DOHH2 (cell line): ENCODE data around the gene DNAI4.
"Not testable (repeated sequence)": the region's sequence is repeated elsewhere in the genome, so short reads cannot be mapped to it uniquely, and the experiment has no call there.

Experiments
- H3F3A ChIP-seq: fragments of 200-600 bp; sonication (generic), shearing (Covaris generic); 2 replicates; pipeline ENCODE4 v1.6.0; 2016; ENCODE audit warnings: antibody characterized with exemption, mild to moderate bottlenecking; ENCODE audit not compliant: control insufficient read depth, insufficient read depth
- H3K27ac ChIP-seq: fragments of 200-600 bp; sonication (generic); 2 replicates; pipeline ENCODE4 v1.5.1; 2014; ENCODE audit warnings: low read depth, mild to moderate bottlenecking, low read length, moderate library complexity
- H3K27me3 ChIP-seq: fragments of 200-600 bp; sonication (generic); 2 replicates; pipeline ENCODE4 v1.6.1; 2014; ENCODE audit warnings: mild to moderate bottlenecking, low read length, mixed read lengths; ENCODE audit not compliant: control insufficient read depth
- H3K36me3 ChIP-seq: fragments of 200-600 bp; sonication (generic); 2 replicates; pipeline ENCODE4 v1.6.1; 2014; ENCODE audit warnings: mild to moderate bottlenecking, low read length, moderate library complexity, mixed read lengths; ENCODE audit not compliant: control insufficient read depth
- H3K4me1 ChIP-seq: fragments of 200-600 bp; sonication (generic); 2 replicates; pipeline ENCODE4 v1.6.1; 2014; ENCODE audit warnings: mild to moderate bottlenecking, low read length, mixed read lengths; ENCODE audit not compliant: control insufficient read depth
- H3K4me2 ChIP-seq: fragments of 200-600 bp; sonication (generic); 2 replicates; pipeline ENCODE4 v1.6.0; 2014; ENCODE audit warnings: mild to moderate bottlenecking, low read length, moderate library complexity
- H3K4me3 ChIP-seq: fragments of 200-600 bp; sonication (generic); 2 replicates; pipeline ENCODE4 v1.5.1; 2014; ENCODE audit warnings: mild to moderate bottlenecking, low read length, mixed read lengths
- H3K79me2 ChIP-seq: fragments of 200-600 bp; sonication (generic); 2 replicates; pipeline ENCODE4 v1.6.1; 2014; ENCODE audit warnings: mild to moderate bottlenecking, low read length, mixed read lengths; ENCODE audit not compliant: control insufficient read depth
- H3K9me2 ChIP-seq: fragments of 200-600 bp; sonication (generic); replicated peaks from 2 replicates; pipeline ENCODE4 v1.6.1; 2014; ENCODE audit warnings: mild to moderate bottlenecking, low read length, mixed read lengths; ENCODE audit not compliant: control insufficient read depth
- H3K9me3 ChIP-seq: fragments of 200-600 bp; sonication (generic); 2 replicates; pipeline ENCODE4 v1.6.1; 2014; ENCODE audit warnings: antibody characterized with exemption, low read length, mixed read lengths; ENCODE audit not compliant: control insufficient read depth, insufficient read depth
- H4K20me1 ChIP-seq: fragments of 200-600 bp; sonication (generic); 2 replicates; pipeline ENCODE4 v1.6.0; 2014; ENCODE audit warnings: low read depth, mild to moderate bottlenecking, antibody characterized with exemption, low read length, moderate library complexity; ENCODE audit not compliant: control insufficient read depth, insufficient read depth
- EZH2phosphoT487 ChIP-seq: fragments of 200-600 bp; sonication (generic); IDR thresholded peaks from 2 replicates; pipeline ENCODE4 v1.6.1; 2017; ENCODE audit warnings: borderline replicate concordance, mild to moderate bottlenecking, antibody characterized with exemption, low read length, moderate library complexity, mixed read lengths
- TF ChIP-seq, protein P1 (sequence below): fragments of 200-600 bp; sonication (generic); IDR thresholded peaks from one replicate; pipeline ENCODE4 v1.5.1; 2014; ENCODE audit warnings: antibody characterized with exemption, mild to moderate bottlenecking, low read depth, low read length; ENCODE audit not compliant: poor library complexity, severe bottlenecking

The DNAI4 gene

GRCh38 chr1:66788231-66788939 lies 136.3 kb downstream of the DNAI4 start:
- Histone ChIP-seq H3K9me2 (no peaks in the 10 kb centered on the region), H3K9me3 (no peaks in the 10 kb centered on the region), H4K20me1 (no peaks in the 10 kb centered on the region), H3K4me3 (no peak overlapping the region), H3F3A (no peaks in the 10 kb centered on the region), H3K4me2 (no peak overlapping the region), H3K79me2 (no peaks in the 10 kb centered on the region), H3K27me3 (peaks cover 6% of the 10 kb centered on the region), H3K36me3 (no peaks in the 10 kb centered on the region), H3K4me1 (peaks cover 10% of the 10 kb centered on the region), H3K27ac (no peak overlapping the region)
- TF ChIP-seq EZH2phosphoT487 = no peak
- TF ChIP-seq, protein P1, sequence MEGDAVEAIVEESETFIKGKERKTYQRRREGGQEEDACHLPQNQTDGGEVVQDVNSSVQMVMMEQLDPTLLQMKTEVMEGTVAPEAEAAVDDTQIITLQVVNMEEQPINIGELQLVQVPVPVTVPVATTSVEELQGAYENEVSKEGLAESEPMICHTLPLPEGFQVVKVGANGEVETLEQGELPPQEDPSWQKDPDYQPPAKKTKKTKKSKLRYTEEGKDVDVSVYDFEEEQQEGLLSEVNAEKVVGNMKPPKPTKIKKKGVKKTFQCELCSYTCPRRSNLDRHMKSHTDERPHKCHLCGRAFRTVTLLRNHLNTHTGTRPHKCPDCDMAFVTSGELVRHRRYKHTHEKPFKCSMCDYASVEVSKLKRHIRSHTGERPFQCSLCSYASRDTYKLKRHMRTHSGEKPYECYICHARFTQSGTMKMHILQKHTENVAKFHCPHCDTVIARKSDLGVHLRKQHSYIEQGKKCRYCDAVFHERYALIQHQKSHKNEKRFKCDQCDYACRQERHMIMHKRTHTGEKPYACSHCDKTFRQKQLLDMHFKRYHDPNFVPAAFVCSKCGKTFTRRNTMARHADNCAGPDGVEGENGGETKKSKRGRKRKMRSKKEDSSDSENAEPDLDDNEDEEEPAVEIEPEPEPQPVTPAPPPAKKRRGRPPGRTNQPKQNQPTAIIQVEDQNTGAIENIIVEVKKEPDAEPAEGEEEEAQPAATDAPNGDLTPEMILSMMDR = no peak

- Histone ChIP-seq H3K4me1 (peaks cover 10% of the 10 kb centered on the region), H3K9me2 (no peaks in the 10 kb centered on the region), H3K79me2 (no peaks in the 10 kb centered on the region), H3K27ac (no peak overlapping the region), H3K27me3 (peaks cover 6% of the 10 kb centered on the region), H3K9me3 (no peaks in the 10 kb centered on the region), H3K4me3 (no peak overlapping the region), H4K20me1 (no peaks in the 10 kb centered on the region), H3K36me3 (no peaks in the 10 kb centered on the region), H3K4me2 (no peak overlapping the region), H3F3A (no peaks in the 10 kb centered on the region)
- no peak for TF ChIP-seq EZH2phosphoT487
- TF ChIP-seq, protein P1 = no peak
These were observed 137.0 kb downstream of the DNAI4 start for GRCh38 chr1:66787641-66788040.

DNA sequence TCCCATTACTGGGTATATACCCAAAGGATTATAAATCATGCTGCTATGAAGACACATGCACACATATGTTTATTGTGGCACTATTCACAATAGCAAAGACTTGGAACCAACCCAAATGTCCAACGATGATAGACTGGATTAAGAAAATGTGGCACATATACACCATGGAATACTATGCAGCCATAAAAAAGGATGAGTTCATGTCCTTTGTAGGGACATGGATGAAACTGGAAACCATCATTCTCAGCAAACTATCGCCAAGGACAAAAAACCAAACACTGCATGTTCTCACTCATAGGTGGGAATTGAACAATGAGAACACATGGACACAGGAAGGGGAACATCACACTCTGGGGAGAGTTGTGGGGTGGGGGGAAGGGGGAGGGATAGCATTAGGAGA lies 138.9 kb downstream of the DNAI4 start:
- peaks cover 10% of the 10 kb centered on the region for H3K4me1 ChIP-seq
- not testable (repeated sequence) for H4K20me1 ChIP-seq, H3K4me3 ChIP-seq, H3K9me2 ChIP-seq, H3K36me3 ChIP-seq, H3K79me2 ChIP-seq, H3F3A ChIP-seq, H3K27me3 ChIP-seq, H3K27ac ChIP-seq, H3K4me2 ChIP-seq, H3K9me3 ChIP-seq

GRCh38 chr1:66779475-66780078 lies 145.1 kb downstream of the DNAI4 start:
- Histone ChIP-seq H3K27ac (no peak overlapping the region), H3K79me2 (no peaks in the 10 kb centered on the region), H3K4me3 (no peak overlapping the region), H3K9me2 (no peaks in the 10 kb centered on the region), H3K36me3 (no peaks in the 10 kb centered on the region), H3F3A (no peaks in the 10 kb centered on the region), H3K27me3 (0 out of 2 replicates have a peak, but pooled peaks cover 4% of the 10 kb centered on the region), H3K9me3 (no peaks in the 10 kb centered on the region), H3K4me2 (no peak overlapping the region), H4K20me1 (no peaks in the 10 kb centered on the region), H3K4me1 (no peaks in the 10 kb centered on the region)
- no peak for TF ChIP-seq EZH2phosphoT487
- TF ChIP-seq, protein P1 = no peak
